ENCODE results near the gene OR2AE1.
"Not testable (repeated sequence)": the region's sequence is repeated elsewhere in the genome, so short reads cannot be mapped to it uniquely, and the experiment has no call there.

The OR2AE1 gene

DNA sequence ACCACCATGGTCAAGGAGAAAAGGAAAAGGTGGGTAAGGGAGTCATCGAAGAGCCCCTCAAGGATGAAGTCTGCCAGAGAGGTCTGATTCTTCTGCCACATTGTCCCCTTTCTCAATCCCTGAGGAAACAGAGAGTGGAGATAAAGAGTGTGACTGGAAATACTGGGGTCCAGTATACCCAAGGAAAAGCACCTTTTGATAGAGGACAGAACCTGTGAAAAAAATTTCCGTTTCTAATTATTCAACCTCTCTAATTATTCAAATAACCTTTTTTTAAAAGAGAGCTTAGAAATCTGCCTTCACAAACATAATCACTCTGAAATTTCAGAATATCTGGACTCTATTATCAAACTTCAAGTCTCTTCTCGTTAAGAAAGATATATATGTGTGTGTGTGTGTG lies at the start of gene OR2AE1:
Gene OR2AE1, minus strand, starts transcription at position 101 of the 400 bp plus-strand sequence. Its CDS starts 0 bp downstream, at position 101.
- no peak for DNase-seq (ENCODE audit: extremely low read depth in 1 of 2, low read depth in 1 of 2)

GRCh38 chr7:99926321-99926720 lies 49.5 kb upstream of the OR2AE1 start:
- no peak for DNase-seq (ENCODE audit: extremely low read depth in 1 of 2, low read depth in 1 of 2)

- DNase-seq (ENCODE audit: extremely low read depth in 1 of 2, low read depth in 1 of 2) = no peak
These were observed 46.4 kb upstream of the OR2AE1 start for GRCh38 chr7:99923200-99923599.

GRCh38 chr7:99920149-99920548 lies 43.3 kb upstream of the OR2AE1 start:
- DNase-seq (ENCODE audit: extremely low read depth in 1 of 2, low read depth in 1 of 2) = no peak

DNA sequence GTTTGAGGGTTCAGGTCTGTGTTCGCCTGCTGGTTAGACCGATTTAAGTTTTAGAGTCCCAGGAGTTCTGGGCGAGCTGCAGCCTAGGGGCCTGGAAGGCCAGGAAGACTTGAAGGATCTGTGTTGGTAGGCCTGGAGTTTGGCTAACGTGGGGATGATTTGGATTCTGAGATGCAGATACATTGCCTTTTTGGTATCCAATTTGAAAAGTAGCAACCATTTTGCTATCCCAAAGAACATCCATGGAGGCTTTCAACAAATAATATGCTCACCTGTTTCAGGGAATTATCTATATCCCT lies 42.9 kb upstream of the OR2AE1 start:
- no peak for DNase-seq (ENCODE audit: extremely low read depth in 1 of 2, low read depth in 1 of 2)

- DNase-seq (ENCODE audit: extremely low read depth in 1 of 2, low read depth in 1 of 2) = peak; percentile 88 to 90
These were observed 42.4 kb upstream of the OR2AE1 start, which contains the start of gene TRIM4 for GRCh38 chr7:99918959-99919813. Gene TRIM4 (minus strand): TSS chr7:99919530. CDS start chr7:99919401, 129 bp downstream.

- DNase-seq (ENCODE audit: extremely low read depth in 1 of 2, low read depth in 1 of 2) = no peak
These were observed 34.1 kb upstream of the OR2AE1 start for GRCh38 chr7:99910976-99911375.

GRCh38 chr7:99901581-99901980 lies 24.7 kb upstream of the OR2AE1 start:
- DNase-seq (ENCODE audit: extremely low read depth in 1 of 2, low read depth in 1 of 2) = no peak

- no peak for DNase-seq (ENCODE audit: extremely low read depth in 1 of 2, low read depth in 1 of 2)
These were observed 23.1 kb upstream of the OR2AE1 start for GRCh38 chr7:99899830-99900519.

DNA sequence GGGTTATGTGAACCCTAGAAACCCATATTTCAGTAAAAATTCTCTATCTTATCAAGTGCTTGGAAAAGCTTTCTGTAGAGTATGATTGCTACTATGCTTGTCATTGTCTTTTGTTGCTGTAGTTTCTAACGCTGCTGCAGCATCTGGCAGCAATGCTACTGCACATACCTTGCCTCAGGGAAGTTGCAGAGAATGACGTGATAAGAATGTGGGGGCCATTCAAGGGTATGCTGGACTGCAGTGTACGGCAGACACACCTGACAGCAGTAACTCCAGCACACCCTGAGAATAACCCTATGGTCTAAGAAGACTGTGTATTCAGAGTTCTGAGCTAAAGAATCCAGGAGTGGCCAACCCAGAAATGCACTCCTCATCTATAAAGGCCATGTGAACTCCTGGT lies 22.0 kb upstream of the OR2AE1 start:
- no peak for DNase-seq (ENCODE audit: extremely low read depth in 1 of 2, low read depth in 1 of 2)

GRCh38 chr7:99898023-99898357 lies 21.2 kb upstream of the OR2AE1 start:
- DNase-seq (ENCODE audit: extremely low read depth in 1 of 2, low read depth in 1 of 2) = no peak

GRCh38 chr7:99897322-99898022 lies 20.6 kb upstream of the OR2AE1 start:
- no peak for DNase-seq (ENCODE audit: extremely low read depth in 1 of 2, low read depth in 1 of 2)

DNA sequence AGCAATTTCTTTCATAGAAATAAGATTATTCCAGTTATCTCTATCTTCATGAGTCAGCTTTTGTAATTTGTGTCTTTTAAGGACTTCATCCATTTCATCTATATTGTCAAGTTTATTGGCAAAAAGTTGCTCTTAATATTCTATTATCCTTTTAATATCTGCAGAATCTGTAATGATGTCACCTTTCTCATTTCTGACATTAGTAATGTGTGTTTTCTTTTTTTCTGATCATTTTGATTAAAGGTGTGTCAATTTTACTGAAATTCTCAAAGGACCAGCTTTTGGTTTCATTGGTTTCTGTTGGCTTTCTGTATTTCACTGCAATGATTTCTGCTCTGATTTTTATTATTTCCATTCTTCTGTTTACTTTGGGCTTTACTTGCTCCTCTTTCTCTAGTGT lies 17.9 kb upstream of the OR2AE1 start:
- no peak for DNase-seq (ENCODE audit: extremely low read depth in 1 of 2, low read depth in 1 of 2)

- no peak for DNase-seq (ENCODE audit: extremely low read depth in 1 of 2, low read depth in 1 of 2)
These were observed 16.4 kb upstream of the OR2AE1 start for GRCh38 chr7:99893280-99893679.

DNA sequence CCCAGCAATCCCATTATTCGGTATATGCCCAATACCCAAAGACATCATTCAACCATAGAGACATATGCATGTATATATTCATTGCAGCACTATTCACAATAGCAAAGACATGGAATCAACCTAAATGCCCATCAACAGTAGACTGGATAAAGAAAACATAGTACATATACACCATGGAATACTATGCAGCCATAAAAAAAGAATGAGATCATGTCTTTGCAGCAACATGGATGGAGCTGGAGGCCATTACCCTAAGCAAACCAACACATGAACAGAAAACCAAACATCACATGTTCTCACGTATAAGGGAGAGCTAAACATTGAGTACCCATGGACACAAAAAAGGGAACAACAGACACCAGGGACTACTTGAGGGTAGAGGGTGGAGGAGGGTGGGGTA lies 13.5 kb upstream of the OR2AE1 start:
- DNase-seq (ENCODE audit: extremely low read depth in 1 of 2, low read depth in 1 of 2) = not testable (repeated sequence)

GRCh38 chr7:99888366-99888765 lies 11.5 kb upstream of the OR2AE1 start:
- DNase-seq (ENCODE audit: extremely low read depth in 1 of 2, low read depth in 1 of 2) = not testable (repeated sequence)

DNA sequence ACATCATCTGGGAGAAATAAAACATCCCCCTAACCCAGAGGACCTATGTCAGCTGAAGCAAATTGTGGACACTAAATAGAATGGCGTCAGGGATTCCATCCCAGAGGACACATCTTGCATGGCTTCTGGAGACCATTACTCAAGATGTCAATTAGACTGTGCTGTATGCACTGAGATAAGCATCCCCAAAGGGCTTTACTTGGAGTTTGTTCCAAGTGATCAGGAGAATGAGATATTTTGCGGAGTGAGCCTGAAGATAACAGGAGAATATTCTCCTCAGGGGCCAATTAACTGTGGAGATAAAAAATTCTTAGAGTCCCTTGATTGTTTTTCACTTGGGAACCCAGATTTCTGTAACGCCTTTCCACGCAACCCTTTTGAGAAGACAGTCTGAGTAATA lies 4.5 kb upstream of the OR2AE1 start:
- DNase-seq (ENCODE audit: extremely low read depth in 1 of 2, low read depth in 1 of 2) = no peak

GRCh38 chr7:99876491-99876890 lies 342 bp downstream of the OR2AE1 start:
- no peak for DNase-seq (ENCODE audit: extremely low read depth in 1 of 2, low read depth in 1 of 2)

DNA sequence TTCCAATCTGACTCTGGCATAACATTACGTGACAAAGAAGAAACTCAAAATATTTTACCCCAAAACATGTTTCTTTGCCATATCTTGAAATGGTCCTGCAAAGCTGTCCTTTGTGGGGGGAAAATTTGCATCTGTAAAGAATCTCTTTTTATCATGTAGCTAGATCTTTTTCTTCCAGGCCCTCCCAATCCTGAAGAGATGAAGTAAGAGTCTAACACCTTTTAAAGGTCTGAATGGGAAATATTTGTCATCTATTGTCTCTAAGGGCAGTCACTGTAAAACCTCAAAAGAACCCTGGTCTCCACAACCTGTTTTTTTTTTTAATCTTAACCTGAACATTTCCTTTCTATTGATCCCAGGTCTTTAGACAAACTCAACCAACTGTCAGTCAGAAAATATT lies 8.6 kb downstream of the OR2AE1 start:
- DNase-seq (ENCODE audit: extremely low read depth in 1 of 2, low read depth in 1 of 2) = no peak

GRCh38 chr7:99867477-99867876 lies 9.4 kb downstream of the OR2AE1 start:
- DNase-seq (ENCODE audit: extremely low read depth in 1 of 2, low read depth in 1 of 2) = not testable (repeated sequence)

DNA sequence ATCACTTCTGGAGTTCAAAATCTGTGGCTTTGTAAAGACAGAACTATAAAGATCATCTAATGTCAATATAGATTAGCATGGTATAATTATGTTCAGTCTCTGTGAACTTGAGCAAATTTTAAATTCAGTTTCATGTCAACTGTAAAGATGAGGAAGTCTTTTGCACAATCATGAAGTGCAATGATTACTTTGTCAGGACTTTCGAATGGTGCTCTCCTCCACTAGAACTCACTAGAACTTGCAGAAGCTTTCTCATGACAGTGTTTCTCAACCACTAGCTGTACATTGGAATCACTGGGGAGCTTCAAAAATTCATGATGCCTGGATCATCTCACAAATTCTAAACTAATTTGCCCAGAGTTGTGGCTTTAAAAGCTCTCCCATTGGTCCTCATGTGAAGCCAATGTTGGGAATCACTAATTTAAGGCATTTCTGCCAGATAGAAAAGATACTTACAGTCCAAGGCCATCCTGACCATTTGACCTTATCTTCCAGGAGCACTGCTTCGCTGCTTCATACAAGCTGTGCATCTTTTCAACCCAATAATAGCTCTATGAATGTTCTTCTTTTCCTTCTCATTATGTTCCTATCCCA lies 12.9 kb downstream of the OR2AE1 start:
- no peak for DNase-seq (ENCODE audit: extremely low read depth in 1 of 2, low read depth in 1 of 2)

All from stimulated activated CD8-positive, alpha-beta memory T cell treated with anti-CD3 and anti-CD28 coated beads, Interleukin-7, amount 100 ng/mL, for 48 hours (primary cell).